HAP-1 (cell line): Measurements from ENCODE around the gene TET3.
A peak's percentile ranks its signal among the peaks of the same experiment; 100 is the strongest.

Experiments used
- DNase-seq, 2 experiments: peaks; one replicate each; pipeline ENCODE4 v3.0.0-alpha.2; 2016 to 2020; ENCODE audit warnings: low spot score in 2 of 2
- H3K27me3 ChIP-seq: fragments of 250-450 bp; sonication (Bioruptor Pico); 2 replicates; pipeline ENCODE4 v1.5.1; 2020; ENCODE audit warnings: low read depth, mild to moderate bottlenecking, moderate library complexity
- H3K36me3 ChIP-seq: fragments of 250-450 bp; sonication (Bioruptor Pico); replicated peaks from 2 replicates; pipeline ENCODE4 v1.5.1; 2020; ENCODE audit warnings: mild to moderate bottlenecking
- H3K4me1 ChIP-seq: fragments of 250-450 bp; sonication (Bioruptor Pico); 2 replicates; pipeline ENCODE4 v1.5.1; 2020; ENCODE audit warnings: mild to moderate bottlenecking
- H3K4me3 ChIP-seq: fragments of 250-450 bp; sonication (Bioruptor Pico); 2 replicates; pipeline ENCODE4 v1.5.1; 2020; ENCODE audit warnings: mild to moderate bottlenecking, moderate library complexity
- H3K9me3 ChIP-seq: fragments of 250-450 bp; sonication (Bioruptor Pico); 2 replicates; pipeline ENCODE4 v1.5.1; 2020; ENCODE audit warnings: mild to moderate bottlenecking, moderate library complexity
- in situ Hi-C: fragments of 300-500 bp; cut with MboI; formaldehyde crosslinking; loops from 3 replicates; pipeline ENCODE4 v1.14.3; 2020; ENCODE audit warnings: low sequenced_read_pairs, inconsistent platforms, mixed read lengths

TET3 gene

GRCh38 chr2:73952499-73953446, 31.9 kb upstream of the TET3 start:
- Histone ChIP-seq H3K36me3 (peaks cover 89% of the 10 kb centered on the region), H3K9me3 (no peaks in the 10 kb centered on the region), H3K4me1 (no peaks in the 10 kb centered on the region), H3K27me3 (no peaks in the 10 kb centered on the region), H3K4me3 (no peak overlapping the region)
- peak in 1 of 2 experiments; percentile 0 for DNase-seq
- in situ Hi-C loops, result no loop called here

GRCh38 chr2:73956218-73956865, 28.4 kb upstream of the TET3 start:
- Histone ChIP-seq H3K27me3 (no peaks in the 10 kb centered on the region), H3K36me3 (peaks cover 77% of the 10 kb centered on the region), H3K4me1 (no peaks in the 10 kb centered on the region), H3K4me3 (no peak overlapping the region), H3K9me3 (no peaks in the 10 kb centered on the region)
- no peak for DNase-seq
- in situ Hi-C loops, result no loop called here

- no peak for DNase-seq
- no peaks in the 10 kb centered on the region for H3K4me1 ChIP-seq
- peaks cover 31% of the 10 kb centered on the region for H3K36me3 ChIP-seq
- no peak overlapping the region for H3K4me3 ChIP-seq
- in situ Hi-C loops, result no loop called here
- no peaks in the 10 kb centered on the region for H3K27me3 ChIP-seq
- H3K9me3 ChIP-seq, result no peaks in the 10 kb centered on the region
These were observed 23.4 kb upstream of the TET3 start for GRCh38 chr2:73961274-73961673.

GRCh38 chr2:73961823-73962615, 22.7 kb upstream of the TET3 start:
- H3K4me3 ChIP-seq, result no peak overlapping the region
- H3K27me3 ChIP-seq, result no peaks in the 10 kb centered on the region
- H3K36me3 ChIP-seq, result peaks cover 24% of the 10 kb centered on the region
- no peaks in the 10 kb centered on the region for H3K4me1 ChIP-seq
- no peaks in the 10 kb centered on the region for H3K9me3 ChIP-seq
- in situ Hi-C loops, result no loop called here
- no peak for DNase-seq

- DNase-seq, result no peak
- H3K4me1 ChIP-seq, result no peaks in the 10 kb centered on the region
- no peaks in the 10 kb centered on the region for H3K27me3 ChIP-seq
- H3K9me3 ChIP-seq, result no peaks in the 10 kb centered on the region
- peaks cover 21% of the 10 kb centered on the region for H3K36me3 ChIP-seq
- H3K4me3 ChIP-seq, result no peak overlapping the region
- in situ Hi-C loops, result no loop called here
These were observed 21.9 kb upstream of the TET3 start for GRCh38 chr2:73962798-73963197.

- no peaks in the 10 kb centered on the region for H3K4me1 ChIP-seq
- in situ Hi-C loops, result no loop called here
- no peaks in the 10 kb centered on the region for H3K9me3 ChIP-seq
- no peak for DNase-seq
- no peaks in the 10 kb centered on the region for H3K27me3 ChIP-seq
- peaks cover 13% of the 10 kb centered on the region for H3K36me3 ChIP-seq
- H3K4me3 ChIP-seq, result no peak overlapping the region
These were observed 21.2 kb upstream of the TET3 start for GRCh38 chr2:73963385-73964120.

- Histone ChIP-seq H3K36me3 (peaks cover 7% of the 10 kb centered on the region), H3K9me3 (no peaks in the 10 kb centered on the region), H3K27me3 (no peaks in the 10 kb centered on the region), H3K4me1 (no peaks in the 10 kb centered on the region), H3K4me3 (no peak overlapping the region)
- in situ Hi-C loops, result no loop called here
- DNase-seq, result no peak
These were observed 20.5 kb upstream of the TET3 start for GRCh38 chr2:73964223-73964622.

- Histone ChIP-seq H3K9me3 (no peaks in the 10 kb centered on the region), H3K4me1 (no peaks in the 10 kb centered on the region), H3K36me3 (no peaks in the 10 kb centered on the region), H3K27me3 (no peaks in the 10 kb centered on the region), H3K4me3 (no peak overlapping the region)
- in situ Hi-C loops, result no loop called here
- DNase-seq, result no peak
These were observed 19.7 kb upstream of the TET3 start for GRCh38 chr2:73965053-73965452.

- Histone ChIP-seq H3K4me1 (no peaks in the 10 kb centered on the region), H3K27me3 (no peaks in the 10 kb centered on the region), H3K9me3 (no peaks in the 10 kb centered on the region), H3K4me3 (no peak overlapping the region), H3K36me3 (no peaks in the 10 kb centered on the region)
- no peak for DNase-seq
- in situ Hi-C loops, result no loop called here
These were observed 16.3 kb upstream of the TET3 start for GRCh38 chr2:73968357-73968937.

- Histone ChIP-seq H3K4me1 (no peaks in the 10 kb centered on the region), H3K27me3 (no peaks in the 10 kb centered on the region), H3K9me3 (no peaks in the 10 kb centered on the region), H3K4me3 (no peak overlapping the region), H3K36me3 (no peaks in the 10 kb centered on the region)
- DNase-seq, result no peak
- in situ Hi-C loops, result no loop called here
These were observed 15.4 kb upstream of the TET3 start for GRCh38 chr2:73969356-73969755.

GRCh38 chr2:73970141-73970803, 14.4 kb upstream of the TET3 start:
- Histone ChIP-seq H3K27me3 (no peaks in the 10 kb centered on the region), H3K36me3 (no peaks in the 10 kb centered on the region), H3K4me1 (peaks cover 2% of the 10 kb centered on the region; the same call in 1 of the 2 replicates), H3K4me3 (no peak overlapping the region), H3K9me3 (no peaks in the 10 kb centered on the region)
- no peak for DNase-seq
- in situ Hi-C loops, result no loop called here

- H3K4me3 ChIP-seq, result no peak overlapping the region
- H3K36me3 ChIP-seq, result no peaks in the 10 kb centered on the region
- H3K9me3 ChIP-seq, result no peaks in the 10 kb centered on the region
- peaks cover 2% of the 10 kb centered on the region; the same call in 1 of the 2 replicates for H3K4me1 ChIP-seq
- DNase-seq, result no peak
- in situ Hi-C loops, result no loop called here
- H3K27me3 ChIP-seq, result no peaks in the 10 kb centered on the region
These were observed 13.7 kb upstream of the TET3 start for GRCh38 chr2:73970850-73971471.
